GM10266 (cell line): ENCODE measurements around the gene EME2.

Source experiments
- DNase-seq: peaks from one replicate; pipeline ENCODE4 v3.0.0; 2012; ENCODE audit errors: extremely low spot score
- CTCF ChIP-seq: IDR thresholded peaks from 2 replicates; pipeline ENCODE4 v1.5.1; 2012; ENCODE audit warnings: mild to moderate bottlenecking, low read depth; ENCODE audit not compliant: control insufficient read depth, insufficient read depth; ENCODE audit errors: missing control alignments

EME2 gene

GRCh38 chr16:1775846-1776671, 3.4 kb downstream of the EME2 start:
- DNase-seq, result no peak
- no peak for TF ChIP-seq CTCF

GRCh38 chr16:1776672-1776955, 4.0 kb downstream of the EME2 start:
- no peak for DNase-seq
- no peak for TF ChIP-seq CTCF

DNA sequence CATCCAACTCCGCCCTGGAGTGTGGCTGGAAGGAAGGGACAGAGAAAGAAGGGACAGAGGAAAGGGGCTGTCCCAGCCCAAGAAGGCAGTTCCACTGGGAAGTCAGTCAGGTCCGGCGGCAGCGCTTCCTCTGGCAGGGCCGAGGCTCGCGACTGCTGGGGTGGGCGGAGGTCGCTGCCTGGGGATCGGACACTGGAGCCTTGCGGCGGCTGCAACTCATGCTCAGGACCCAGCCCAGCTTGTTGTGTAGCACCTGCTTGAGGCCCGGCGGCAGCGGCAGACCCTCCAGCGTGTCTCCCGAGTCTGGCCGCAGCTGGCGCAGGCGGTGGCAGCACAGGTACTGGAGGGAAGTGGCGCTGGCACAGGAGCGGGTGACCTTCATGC, 4.4 kb downstream of the EME2 start:
- TF ChIP-seq CTCF, result no peak
- DNase-seq, result no peak

GRCh38 chr16:1777375-1778199, 5.0 kb downstream of the EME2 start:
- no peak for TF ChIP-seq CTCF
- no peak for DNase-seq

- no peak for DNase-seq
- no peak for TF ChIP-seq CTCF
These were observed 5.9 kb downstream of the EME2 start for GRCh38 chr16:1778200-1779179.

- no peak for TF ChIP-seq CTCF
- DNase-seq, result no peak
These were observed 6.7 kb downstream of the EME2 start for GRCh38 chr16:1779234-1779701.
